ENCODE data around the gene GABARAPL2.
"Not testable (repeated sequence)": the region's sequence is repeated elsewhere in the genome, so short reads cannot be mapped to it uniquely, and the experiment has no call there.

GABARAPL2 gene

GRCh38 chr16:75535901-75536300 is 30.3 kb upstream of the GABARAPL2 start, which contains the start of gene CHST5:
Gene CHST5, minus strand, starts transcription at chr16:75536108. Its CDS starts 5,724 bp downstream, at chr16:75530384.
- Histone ChIP-seq H3K9me3 (no peaks in the 10 kb centered on the region), H3K27ac (no peak within 1 kb of the TSS), H3K36me3 (no peaks in the 10 kb centered on the region), H3K4me1 (ENCODE audit: control insufficient read depth in 1 of 2, insufficient read depth in 1 of 2, low read depth in 1 of 2, low read length in 1 of 2) (no peaks in the 10 kb centered on the region), H3K4me3 (ENCODE audit: low read depth in 1 of 2, low read length in 1 of 2) (no peak within 1 kb of the TSS), H3K27me3 (no peaks in the 10 kb centered on the region)
- no peak for TF ChIP-seq CTCF (IDR thresholded peaks at IDR 0.05)

- no peak overlapping the region for H3K27ac ChIP-seq
- no peak for TF ChIP-seq CTCF (IDR thresholded peaks at IDR 0.05)
- no peaks in the 10 kb centered on the region for H3K36me3 ChIP-seq
- H3K9me3 ChIP-seq, result no peaks in the 10 kb centered on the region
- no peaks in the 10 kb centered on the region for H3K4me1 ChIP-seq (ENCODE audit: control insufficient read depth in 1 of 2, insufficient read depth in 1 of 2, low read depth in 1 of 2, low read length in 1 of 2)
- no peak overlapping the region for H3K4me3 ChIP-seq (ENCODE audit: low read depth in 1 of 2, low read length in 1 of 2)
- no peaks in the 10 kb centered on the region for H3K27me3 ChIP-seq
These were observed 28.4 kb upstream of the GABARAPL2 start for GRCh38 chr16:75537776-75538175.

- H3K9me3 ChIP-seq; H3K36me3 ChIP-seq; H3K27ac ChIP-seq; H3K27me3 ChIP-seq; H3K4me1 ChIP-seq (ENCODE audit: control insufficient read depth in 1 of 2, insufficient read depth in 1 of 2, low read depth in 1 of 2, low read length in 1 of 2); H3K4me3 ChIP-seq (ENCODE audit: low read depth in 1 of 2, low read length in 1 of 2): not testable (repeated sequence)
These were observed 27.2 kb upstream of the GABARAPL2 start for GRCh38 chr16:75538882-75539565.

- Histone ChIP-seq H3K36me3 (no peaks in the 10 kb centered on the region), H3K4me1 (ENCODE audit: control insufficient read depth in 1 of 2, insufficient read depth in 1 of 2, low read depth in 1 of 2, low read length in 1 of 2) (no peaks in the 10 kb centered on the region), H3K9me3 (no peaks in the 10 kb centered on the region), H3K4me3 (ENCODE audit: low read depth in 1 of 2, low read length in 1 of 2) (no peak overlapping the region), H3K27me3 (no peaks in the 10 kb centered on the region), H3K27ac (no peak overlapping the region)
- TF ChIP-seq CTCF (IDR thresholded peaks at IDR 0.05), result no peak
These were observed 24.9 kb upstream of the GABARAPL2 start for GRCh38 chr16:75541236-75541635.

- H3K27ac ChIP-seq; H3K27me3 ChIP-seq; H3K4me3 ChIP-seq (ENCODE audit: low read depth in 1 of 2, low read length in 1 of 2); H3K9me3 ChIP-seq; H3K36me3 ChIP-seq; H3K4me1 ChIP-seq (ENCODE audit: control insufficient read depth in 1 of 2, insufficient read depth in 1 of 2, low read depth in 1 of 2, low read length in 1 of 2): not testable (repeated sequence)
These were observed 23.7 kb upstream of the GABARAPL2 start for GRCh38 chr16:75542462-75542861.

GRCh38 chr16:75545879-75546278 is 20.3 kb upstream of the GABARAPL2 start:
- not testable (repeated sequence) for H3K9me3 ChIP-seq; H3K4me3 ChIP-seq (ENCODE audit: low read depth in 1 of 2, low read length in 1 of 2); H3K27ac ChIP-seq; H3K36me3 ChIP-seq; H3K27me3 ChIP-seq; H3K4me1 ChIP-seq (ENCODE audit: control insufficient read depth in 1 of 2, insufficient read depth in 1 of 2, low read depth in 1 of 2, low read length in 1 of 2)

- Histone ChIP-seq H3K36me3 (no peaks in the 10 kb centered on the region), H3K27me3 (no peaks in the 10 kb centered on the region), H3K9me3 (no peaks in the 10 kb centered on the region), H3K4me1 (ENCODE audit: control insufficient read depth in 1 of 2, insufficient read depth in 1 of 2, low read depth in 1 of 2, low read length in 1 of 2) (no peaks in the 10 kb centered on the region), H3K4me3 (ENCODE audit: low read depth in 1 of 2, low read length in 1 of 2) (no peak overlapping the region), H3K27ac (no peak overlapping the region)
- TF ChIP-seq CTCF (IDR thresholded peaks at IDR 0.05), result no peak
These were observed 19.9 kb upstream of the GABARAPL2 start for GRCh38 chr16:75546293-75546692.

- not testable (repeated sequence) for H3K4me1 ChIP-seq (ENCODE audit: control insufficient read depth in 1 of 2, insufficient read depth in 1 of 2, low read depth in 1 of 2, low read length in 1 of 2); H3K27ac ChIP-seq; H3K27me3 ChIP-seq; H3K9me3 ChIP-seq; H3K4me3 ChIP-seq (ENCODE audit: low read depth in 1 of 2, low read length in 1 of 2); H3K36me3 ChIP-seq
These were observed 17.7 kb upstream of the GABARAPL2 start for GRCh38 chr16:75548456-75548855.

Data from neutrophil (primary cell).